ENCODE results near the gene MRPL49.
A peak's percentile ranks its signal among the peaks of the same experiment; 100 is the strongest.

The MRPL49 gene

DNA sequence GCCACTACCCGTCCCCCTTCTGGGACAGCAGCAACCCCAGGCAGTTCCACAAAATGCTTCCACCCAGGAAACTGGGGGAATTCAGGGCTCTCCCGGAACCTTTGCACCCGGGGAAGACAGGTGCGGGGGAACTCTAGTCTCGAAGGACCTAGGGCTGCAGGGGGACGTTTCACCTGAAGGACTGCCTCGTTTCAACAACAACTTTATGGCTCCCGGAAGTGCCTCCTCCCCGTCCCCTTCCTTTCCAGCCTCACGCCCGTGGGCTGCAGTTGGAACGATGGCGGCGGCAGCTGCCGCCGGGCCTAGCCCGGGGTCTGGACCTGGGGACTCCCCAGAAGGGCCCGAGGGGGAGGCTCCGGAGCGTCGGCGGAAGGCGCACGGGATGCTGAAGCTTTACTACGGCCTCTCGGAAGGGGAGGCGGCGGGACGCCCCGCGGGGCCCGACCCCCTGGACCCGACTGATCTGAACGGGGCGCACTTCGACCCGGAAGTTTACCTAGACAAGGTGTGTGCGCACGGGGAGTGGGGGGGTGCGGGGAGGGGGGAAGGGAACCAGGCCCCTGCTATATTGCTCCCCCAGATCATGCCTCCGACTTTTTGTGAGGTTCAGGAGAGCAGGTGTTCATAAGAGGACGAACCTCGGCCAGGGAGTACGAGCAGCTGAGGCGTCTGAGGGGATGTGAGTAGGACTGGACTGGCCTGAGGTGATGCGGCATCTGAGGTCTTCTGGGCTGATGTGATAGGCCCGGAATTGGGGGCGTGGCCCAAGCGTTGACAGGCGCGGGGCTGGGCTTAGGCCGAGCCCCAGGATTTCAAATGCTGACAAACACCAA, 25.9 kb upstream of the MRPL49 start, which contains the start of gene VPS51:
TSS of gene VPS51 (plus strand) at position 241 of the 833 bp plus-strand sequence. CDS start at position 278, 37 bp downstream.
- Histone ChIP-seq H3K4me3 (ENCODE audit: low read depth, low read length) (peak within 1 kb of the TSS; percentile 79), H3K27me3 (replicated peaks) (no peaks in the 10 kb centered on the region), H3K27ac (peak within 1 kb of the TSS; percentile 51), H3K36me3 (replicated peaks) (no peaks in the 10 kb centered on the region)
- TF ChIP-seq CTCF (IDR thresholded peaks at IDR 0.05; ENCODE audit: low read depth, low read length, missing control alignments), result no peak
- DNase-seq, result peak; percentile 87
- in situ Hi-C loops (cut with HindIII; ENCODE audit: low pct_ligation_motif_present, low sequenced_read_pairs), result no loop called here

- in situ Hi-C loops (cut with HindIII; ENCODE audit: low pct_ligation_motif_present, low sequenced_read_pairs), result no loop called here
- H3K36me3 ChIP-seq (replicated peaks), result no peaks in the 10 kb centered on the region
- no peak for TF ChIP-seq CTCF (IDR thresholded peaks at IDR 0.05; ENCODE audit: low read depth, low read length, missing control alignments)
- no peaks in the 10 kb centered on the region for H3K27me3 ChIP-seq (replicated peaks)
- H3K4me3 ChIP-seq (ENCODE audit: low read depth, low read length), result peak overlapping the region; percentile 79
- no peak for DNase-seq
- H3K27ac ChIP-seq, result no peak overlapping the region
These were observed 25.2 kb upstream of the MRPL49 start for GRCh38 chr11:65096926-65097325.

GRCh38 chr11:65100674-65101350, 21.3 kb upstream of the MRPL49 start:
- TF ChIP-seq CTCF (IDR thresholded peaks at IDR 0.05; ENCODE audit: low read depth, low read length, missing control alignments), result peak; percentile 20
- DNase-seq, result no peak
- Histone ChIP-seq H3K27me3 (replicated peaks) (no peaks in the 10 kb centered on the region), H3K36me3 (replicated peaks) (no peaks in the 10 kb centered on the region), H3K27ac (no peak overlapping the region), H3K4me3 (ENCODE audit: low read depth, low read length) (no peak overlapping the region)
- in situ Hi-C loops (cut with HindIII; ENCODE audit: low pct_ligation_motif_present, low sequenced_read_pairs), result no loop called here

DNA sequence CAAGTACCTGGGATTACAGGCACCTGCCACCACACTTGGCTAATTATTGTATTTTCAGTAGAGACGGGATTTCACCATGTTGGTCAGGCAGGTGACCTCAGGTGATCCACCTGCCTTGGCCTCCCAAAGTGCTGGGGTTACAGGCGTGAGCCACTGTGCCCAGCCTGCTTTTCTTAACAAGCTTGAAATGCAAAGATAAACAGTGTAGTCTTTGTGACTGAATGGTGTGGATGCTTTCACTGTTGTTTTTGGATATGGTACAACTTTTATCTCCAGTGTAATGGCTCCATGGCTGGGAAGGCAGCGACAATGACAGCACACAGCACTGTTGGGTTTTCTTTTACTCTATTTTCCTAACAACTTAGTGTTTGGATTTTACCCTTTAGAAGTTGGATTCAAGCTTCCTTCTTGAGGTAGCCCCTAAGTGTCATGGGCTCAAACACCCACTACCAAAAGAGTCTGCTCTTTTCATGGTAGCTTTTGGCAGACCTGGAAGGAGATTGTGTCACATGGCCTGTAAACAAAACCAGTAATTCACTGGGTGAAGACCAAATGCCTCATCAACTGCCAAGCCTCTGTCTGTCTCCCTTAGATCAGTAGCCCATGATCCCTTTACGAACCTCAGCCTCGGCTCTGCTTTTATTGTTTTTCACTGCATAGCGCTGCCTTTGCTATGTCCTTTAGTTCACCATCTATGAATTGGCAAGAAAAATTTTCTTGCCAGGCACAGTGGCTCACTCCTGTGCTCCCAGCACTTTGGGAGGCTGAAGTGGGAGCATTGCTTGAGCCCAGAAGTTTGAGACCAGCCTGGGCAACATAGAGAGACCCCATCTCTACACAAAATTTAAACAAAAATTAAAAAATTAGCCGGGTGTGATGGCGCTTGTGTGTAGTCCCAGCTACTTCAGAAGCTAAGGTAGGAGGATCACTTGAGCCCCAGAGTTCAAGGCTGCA, 19.7 kb upstream of the MRPL49 start:
- in situ Hi-C loops (cut with HindIII; ENCODE audit: low pct_ligation_motif_present, low sequenced_read_pairs), result no loop called here
- no peak for TF ChIP-seq CTCF (IDR thresholded peaks at IDR 0.05; ENCODE audit: low read depth, low read length, missing control alignments)
- Histone ChIP-seq H3K27me3 (replicated peaks) (no peaks in the 10 kb centered on the region), H3K36me3 (replicated peaks) (no peaks in the 10 kb centered on the region), H3K27ac (no peak overlapping the region), H3K4me3 (ENCODE audit: low read depth, low read length) (no peak overlapping the region)
- no peak for DNase-seq

DNA sequence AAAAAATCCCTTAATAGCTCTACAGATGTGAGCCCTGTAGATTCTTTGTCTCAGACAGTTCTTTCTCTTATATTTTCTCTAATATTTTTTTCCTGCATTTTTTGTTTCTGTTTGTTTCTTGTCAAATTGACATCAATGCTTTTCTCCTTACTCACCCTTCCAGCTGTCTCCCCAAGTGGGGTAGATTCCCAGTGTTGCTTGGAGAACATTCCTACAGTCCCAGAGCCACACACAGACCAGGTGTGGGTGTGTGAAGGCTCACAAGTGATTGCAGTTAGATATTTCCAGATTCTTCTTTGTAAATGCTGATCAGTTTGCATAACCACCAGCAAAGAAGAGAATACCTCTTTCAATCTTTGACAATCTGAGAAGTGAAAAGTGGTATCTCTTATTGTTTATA, 18.6 kb upstream of the MRPL49 start:
- in situ Hi-C loops (cut with HindIII; ENCODE audit: low pct_ligation_motif_present, low sequenced_read_pairs), result no loop called here
- DNase-seq, result no peak
- Histone ChIP-seq H3K36me3 (replicated peaks) (no peaks in the 10 kb centered on the region), H3K4me3 (ENCODE audit: low read depth, low read length) (no peak overlapping the region), H3K27ac (no peak overlapping the region), H3K27me3 (replicated peaks) (no peaks in the 10 kb centered on the region)
- no peak for TF ChIP-seq CTCF (IDR thresholded peaks at IDR 0.05; ENCODE audit: low read depth, low read length, missing control alignments)

All from brain microvascular endothelial cell (primary cell).